ENCODE results near the gene SLC12A7.

- TF ChIP-seq POLR2AphosphoS5 (IDR thresholded peaks at IDR 0.05; ENCODE audit: low read depth, low read length) (no peak), REST (IDR thresholded peaks at IDR 0.05; ENCODE audit: insufficient read depth in 1 of 2, low read depth in 2 of 2, low read length in 2 of 2) (no peak), TAF1 (IDR thresholded peaks at IDR 0.05; ENCODE audit: borderline replicate concordance, insufficient read depth, low read length) (no peak), FOXP2 (optimal IDR thresholded peaks at IDR 0.05; ENCODE audit: borderline replicate concordance, extremely low read depth, extremely low read length, insufficient read depth) (no peak)
These were observed 3.6 kb downstream of the SLC12A7 start for GRCh38 chr5:1108023-1108864.

Data from PFSK-1 (cell line).